RWPE2 (cell line): ENCODE data around the gene ADRA2B.

Experiments used
- ATAC-seq: fragments of 200-7000 bp; cut with Tn5 transposase; 3 replicates; pipeline ENCODE4 v1.9.1; 2021; ENCODE audit warnings: low read depth
- DNase-seq: peaks from one replicate; pipeline ENCODE4 v3.0.0-alpha.2; 2020; ENCODE audit warnings: low spot score
- H3K27ac ChIP-seq: fragments of 450-650 bp; 2 replicates; pipeline ENCODE4 v1.5.1; 2017; ENCODE audit warnings: mild to moderate bottlenecking; ENCODE audit not compliant: poor library complexity, severe bottlenecking
- H3K27me3 ChIP-seq: fragments of 250-450 bp; sonication (Bioruptor Pico); 2 replicates; pipeline ENCODE4 v1.5.1; 2021; ENCODE audit warnings: mild to moderate bottlenecking, moderate library complexity; ENCODE audit not compliant: insufficient read depth, poor library complexity, severe bottlenecking
- H3K36me3 ChIP-seq: fragments of 250-450 bp; sonication (Bioruptor Pico); 2 replicates; pipeline ENCODE4 v1.5.1; 2020; ENCODE audit warnings: low read depth, mild to moderate bottlenecking, moderate library complexity
- H3K4me1 ChIP-seq: fragments of 250-450 bp; sonication (Bioruptor Pico); 2 replicates; pipeline ENCODE4 v1.5.1; 2021; ENCODE audit warnings: mild to moderate bottlenecking, moderate library complexity; ENCODE audit not compliant: insufficient read depth, poor library complexity, severe bottlenecking
- H3K4me3 ChIP-seq: fragments of 250-450 bp; sonication (Bioruptor Pico); 2 replicates; pipeline ENCODE4 v1.5.1; 2021; ENCODE audit warnings: mild to moderate bottlenecking, moderate library complexity; ENCODE audit not compliant: severe bottlenecking
- H3K9me3 ChIP-seq: fragments of 250-450 bp; sonication (Bioruptor Pico); 2 replicates; pipeline ENCODE4 v1.5.1; 2021; ENCODE audit warnings: mild to moderate bottlenecking, moderate library complexity; ENCODE audit not compliant: severe bottlenecking
- TF ChIP-seq, protein P1 (sequence below): fragments of 450-650 bp; IDR thresholded peaks from one replicate; pipeline ENCODE4 v1.5.1; 2017; ENCODE audit warnings: mild to moderate bottlenecking, moderate library complexity; ENCODE audit not compliant: poor library complexity, severe bottlenecking

Gene ADRA2B

DNA sequence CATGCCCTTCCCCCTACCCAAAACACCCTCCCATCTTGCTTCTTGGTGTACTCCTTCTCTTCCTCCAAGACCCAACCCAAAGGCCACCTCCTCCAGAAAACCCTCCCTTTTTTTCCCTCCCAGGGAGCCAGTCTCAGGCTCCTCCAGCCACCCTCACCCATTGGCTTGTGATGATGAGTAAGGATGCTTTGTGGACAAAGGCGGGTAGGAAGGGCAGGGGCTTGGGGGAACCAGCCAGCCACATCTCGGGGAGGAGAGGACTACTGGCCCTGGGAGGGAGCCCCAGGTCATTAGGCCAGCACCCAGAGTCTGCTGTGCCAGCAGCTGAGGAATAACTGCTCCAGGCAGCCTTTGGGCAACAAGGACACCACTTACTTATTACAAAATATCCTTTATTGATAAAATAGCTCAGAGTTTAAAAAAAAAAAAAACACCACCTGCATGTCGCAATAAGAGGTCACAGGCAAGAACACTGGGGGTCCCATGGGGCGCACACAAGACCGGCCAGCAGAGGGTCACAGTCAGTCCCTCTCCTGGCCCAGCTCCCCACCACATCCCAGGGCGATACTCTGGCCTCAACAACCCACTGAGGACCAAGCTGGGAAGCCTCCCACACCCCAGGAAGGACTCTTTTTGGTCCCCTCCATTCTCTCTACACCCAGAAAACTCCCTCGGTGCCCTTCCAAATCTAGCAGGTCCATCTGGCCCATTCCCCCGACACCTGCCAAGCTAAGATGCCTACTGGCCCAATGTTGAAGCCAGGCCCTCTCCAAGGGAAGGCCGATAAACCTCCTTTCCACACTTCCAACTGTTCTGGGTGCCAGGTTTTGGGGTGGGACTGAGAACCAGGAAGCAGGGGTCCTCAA is 3.6 kb downstream of the ADRA2B start:
- no peaks in the 10 kb centered on the region for H3K4me1 ChIP-seq
- DNase-seq (no peak), ATAC-seq (no peak)
- TF ChIP-seq, protein P1, sequence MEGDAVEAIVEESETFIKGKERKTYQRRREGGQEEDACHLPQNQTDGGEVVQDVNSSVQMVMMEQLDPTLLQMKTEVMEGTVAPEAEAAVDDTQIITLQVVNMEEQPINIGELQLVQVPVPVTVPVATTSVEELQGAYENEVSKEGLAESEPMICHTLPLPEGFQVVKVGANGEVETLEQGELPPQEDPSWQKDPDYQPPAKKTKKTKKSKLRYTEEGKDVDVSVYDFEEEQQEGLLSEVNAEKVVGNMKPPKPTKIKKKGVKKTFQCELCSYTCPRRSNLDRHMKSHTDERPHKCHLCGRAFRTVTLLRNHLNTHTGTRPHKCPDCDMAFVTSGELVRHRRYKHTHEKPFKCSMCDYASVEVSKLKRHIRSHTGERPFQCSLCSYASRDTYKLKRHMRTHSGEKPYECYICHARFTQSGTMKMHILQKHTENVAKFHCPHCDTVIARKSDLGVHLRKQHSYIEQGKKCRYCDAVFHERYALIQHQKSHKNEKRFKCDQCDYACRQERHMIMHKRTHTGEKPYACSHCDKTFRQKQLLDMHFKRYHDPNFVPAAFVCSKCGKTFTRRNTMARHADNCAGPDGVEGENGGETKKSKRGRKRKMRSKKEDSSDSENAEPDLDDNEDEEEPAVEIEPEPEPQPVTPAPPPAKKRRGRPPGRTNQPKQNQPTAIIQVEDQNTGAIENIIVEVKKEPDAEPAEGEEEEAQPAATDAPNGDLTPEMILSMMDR = no peak
- no peaks in the 10 kb centered on the region for H3K27me3 ChIP-seq
- no peak overlapping the region for H3K27ac ChIP-seq
- no peak overlapping the region for H3K4me3 ChIP-seq
- no peaks in the 10 kb centered on the region for H3K36me3 ChIP-seq
- no peaks in the 10 kb centered on the region for H3K9me3 ChIP-seq

DNA sequence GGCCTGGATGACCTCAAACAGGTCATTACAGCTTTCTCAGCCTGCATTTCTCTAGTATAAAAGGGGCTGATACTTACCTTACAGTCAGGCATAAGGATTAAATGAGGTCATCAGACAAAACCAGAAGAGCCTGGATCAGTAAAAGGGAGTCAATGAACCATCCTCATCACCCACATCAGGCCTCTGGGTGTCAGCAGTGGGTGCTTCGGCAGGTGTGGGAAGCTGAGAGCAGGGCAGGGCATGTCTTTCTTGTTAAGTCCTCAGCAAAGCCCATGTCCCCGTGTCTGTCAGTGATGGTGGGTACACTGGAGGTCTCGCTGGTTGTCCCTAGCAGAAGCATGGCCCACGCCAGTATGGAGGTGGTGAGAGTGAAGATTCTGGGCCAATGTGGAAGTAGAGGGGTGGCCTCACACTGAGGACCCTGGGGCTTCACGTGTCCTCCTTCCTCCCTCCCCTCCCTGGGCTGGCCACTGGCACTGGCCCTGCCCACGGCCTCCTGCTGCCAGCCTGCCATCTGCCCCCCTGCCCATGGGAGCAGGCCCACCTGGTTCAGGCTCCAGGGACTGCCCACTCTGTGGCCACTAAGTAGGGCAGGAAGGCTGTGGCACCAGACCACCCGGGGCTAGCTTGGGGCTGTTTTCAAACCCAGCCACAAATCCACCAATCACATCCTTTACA is 4.4 kb downstream of the ADRA2B start:
- DNase-seq = peak; percentile 40
- TF ChIP-seq, protein P1 = no peak
- Histone ChIP-seq H3K4me3 (no peak overlapping the region), H3K36me3 (no peaks in the 10 kb centered on the region), H3K27me3 (no peaks in the 10 kb centered on the region), H3K4me1 (no peaks in the 10 kb centered on the region), H3K27ac (no peak overlapping the region), H3K9me3 (no peaks in the 10 kb centered on the region)
- peak; percentile 26; the same call in 1 of the 3 replicates for ATAC-seq

DNA sequence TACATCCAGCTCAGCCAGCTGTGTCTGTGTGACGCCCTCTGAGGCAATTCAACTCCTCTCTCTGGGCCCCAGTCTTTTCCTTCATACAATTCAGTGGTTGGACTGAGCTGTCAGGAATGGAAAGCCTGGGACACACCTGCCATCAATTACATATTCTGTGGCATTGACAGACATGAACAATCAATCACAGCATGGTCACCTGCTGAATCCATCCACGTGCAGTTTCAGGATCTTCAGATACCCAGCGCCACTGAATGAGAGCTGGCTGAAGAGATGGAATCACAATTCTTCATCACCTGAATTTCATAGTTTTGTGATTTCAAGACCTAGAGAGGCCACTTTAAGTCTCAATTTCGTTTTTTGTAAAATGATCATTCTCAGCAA is 5.1 kb downstream of the ADRA2B start:
- TF ChIP-seq, protein P1 = no peak
- no peak for DNase-seq
- Histone ChIP-seq H3K36me3 (no peaks in the 10 kb centered on the region), H3K4me3 (no peak overlapping the region), H3K9me3 (no peaks in the 10 kb centered on the region), H3K4me1 (no peaks in the 10 kb centered on the region), H3K27me3 (no peaks in the 10 kb centered on the region), H3K27ac (no peak overlapping the region)
- ATAC-seq = no peak

DNA sequence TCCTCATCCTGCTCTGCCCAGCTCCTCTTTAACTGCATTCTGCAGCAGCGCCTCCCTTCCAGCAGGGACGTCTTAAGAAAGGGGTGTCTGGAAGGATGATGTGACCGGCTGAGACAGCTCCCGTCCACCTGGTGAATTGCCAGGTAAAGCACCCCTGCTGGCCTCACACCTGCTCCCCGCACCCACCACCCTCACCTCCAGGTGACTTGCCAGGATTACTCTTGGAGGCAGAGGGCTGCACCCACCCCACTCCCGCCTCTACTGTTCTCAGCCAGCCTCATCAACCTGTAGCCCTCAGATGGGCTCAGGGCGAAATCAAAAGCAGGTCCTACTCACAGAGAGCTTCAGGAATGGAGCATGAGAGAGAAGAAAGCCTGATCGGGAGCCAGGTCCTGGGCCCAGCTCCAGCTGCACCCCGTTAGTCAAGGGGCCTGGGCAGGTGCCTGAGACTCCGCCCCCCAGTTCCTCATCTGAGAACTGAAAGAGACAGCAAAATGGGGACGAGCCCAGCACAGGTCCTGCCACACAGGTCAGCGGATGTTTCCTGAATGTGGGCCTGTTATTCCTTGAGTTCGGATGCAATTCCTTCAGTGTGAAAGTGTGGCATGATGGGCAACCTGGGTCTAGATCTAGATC is 5.6 kb downstream of the ADRA2B start:
- Histone ChIP-seq H3K4me1 (no peaks in the 10 kb centered on the region), H3K36me3 (no peaks in the 10 kb centered on the region), H3K4me3 (no peak overlapping the region), H3K27me3 (no peaks in the 10 kb centered on the region), H3K9me3 (no peaks in the 10 kb centered on the region), H3K27ac (no peak overlapping the region)
- no peak; the same call in 2 of the 3 replicates for ATAC-seq
- TF ChIP-seq, protein P1 = no peak
- peak; percentile 34 for DNase-seq
